Activated T-helper 2 cell treated with anti-CD3 and anti-CD28 coated beads, Interferon-gamma antibody, Interleukin-2, Interleukin-4, amounts not matched to agents 10 μg/mL and 5 μg/mL and 100 μg/mL, durations not matched to agents 14 hours and 24 hours and 36 hours (primary cell): ENCODE measurements around the gene TAF11L12. TPM values are rescaled to one million over a fixed set of nuclear protein-coding genes. Genes with fewer than 3 reads are reported as not detected.
"Not testable (repeated sequence)": the region's sequence is repeated elsewhere in the genome, so short reads cannot be mapped to it uniquely, and the experiment has no call there.

Experiments
- DNase-seq: peaks from one replicate; pipeline ENCODE4 v3.0.0; 2021; ENCODE audit warnings: low spot score
- H3K27ac Mint-ChIP-seq: one replicate; pipeline ENCODE4 v1.8.0; 2021; ENCODE audit warnings: mixed read lengths
- H3K27me3 Mint-ChIP-seq: one replicate; pipeline ENCODE4 v1.8.0; 2021; ENCODE audit warnings: low read depth, mixed read lengths
- H3K36me3 Mint-ChIP-seq: one replicate; pipeline ENCODE4 v1.8.0; 2021; ENCODE audit warnings: low read depth, mixed read lengths
- H3K4me1 Mint-ChIP-seq: one replicate; pipeline ENCODE4 v1.8.0; 2021; ENCODE audit warnings: low read depth, mixed read lengths
- H3K4me3 Mint-ChIP-seq: one replicate; pipeline ENCODE4 v1.8.0; 2021; ENCODE audit warnings: low read depth, mild to moderate bottlenecking, moderate library complexity, mixed read lengths
- H3K9me3 Mint-ChIP-seq: one replicate; pipeline ENCODE4 v1.8.0; 2021; ENCODE audit warnings: mixed read lengths
- intact Hi-C: fragments of 100-400 bp; cut with micrococcal nuclease; formaldehyde crosslinking; loops from one replicate; pipeline ENCODE4 v1.15.1; 2023
- total RNA-seq: library from RNA; stranded (reverse); gene quantifications from 2 replicates; pipeline ENCODE4 v1.2.3, GENCODE V29; 2022

TAF11L12 gene
- total RNA-seq, result not detected in 2 replicates

- intact Hi-C loops, H3K36me3 Mint-ChIP-seq, H3K27ac Mint-ChIP-seq, H3K27me3 Mint-ChIP-seq, H3K4me3 Mint-ChIP-seq, H3K4me1 Mint-ChIP-seq, DNase-seq: not testable (repeated sequence)
- H3K9me3 Mint-ChIP-seq, result peaks cover 42% of the 10 kb centered on the region
Measured at GRCh38 chr5:17610092-17610491, at the start of gene TAF11L12. Gene TAF11L12 (plus strand): TSS chr5:17610392.

GRCh38 chr5:17585658-17586057 lies 24.5 kb upstream of the TAF11L12 start, which contains the start of gene TAF11L7:
Gene TAF11L7 (minus strand): TSS chr5:17585758.
- H3K36me3 Mint-ChIP-seq, H3K4me1 Mint-ChIP-seq, DNase-seq, H3K27me3 Mint-ChIP-seq, H3K4me3 Mint-ChIP-seq, H3K9me3 Mint-ChIP-seq, intact Hi-C loops, H3K27ac Mint-ChIP-seq: not testable (repeated sequence)

DNA sequence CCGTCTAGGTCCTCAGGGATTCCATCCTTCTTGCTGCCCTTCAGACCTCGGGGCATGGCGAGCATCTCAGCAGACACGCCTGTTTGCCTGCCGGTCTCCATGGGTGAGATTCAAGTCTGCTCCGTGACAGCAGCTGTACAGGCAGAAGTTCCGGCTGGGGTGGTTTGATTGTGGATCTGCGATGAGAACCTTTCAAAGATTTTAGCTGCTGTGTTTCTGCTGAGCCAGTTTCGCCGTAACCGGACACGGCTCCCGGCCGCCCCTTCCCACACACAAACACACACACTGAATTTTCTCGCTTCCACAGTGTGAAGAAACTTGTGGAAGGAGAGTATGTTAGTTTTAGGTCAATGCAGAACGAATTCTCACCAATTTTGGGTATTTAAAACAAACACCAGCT lies 19.3 kb upstream of the TAF11L12 start, which contains the start of gene TAF11L8:
TAF11L8 (minus strand) TSS at position 101 of the 400 bp plus-strand sequence.
- intact Hi-C loops, H3K27ac Mint-ChIP-seq, H3K36me3 Mint-ChIP-seq, H3K27me3 Mint-ChIP-seq, DNase-seq, H3K4me1 Mint-ChIP-seq, H3K9me3 Mint-ChIP-seq, H3K4me3 Mint-ChIP-seq: not testable (repeated sequence)

DNA sequence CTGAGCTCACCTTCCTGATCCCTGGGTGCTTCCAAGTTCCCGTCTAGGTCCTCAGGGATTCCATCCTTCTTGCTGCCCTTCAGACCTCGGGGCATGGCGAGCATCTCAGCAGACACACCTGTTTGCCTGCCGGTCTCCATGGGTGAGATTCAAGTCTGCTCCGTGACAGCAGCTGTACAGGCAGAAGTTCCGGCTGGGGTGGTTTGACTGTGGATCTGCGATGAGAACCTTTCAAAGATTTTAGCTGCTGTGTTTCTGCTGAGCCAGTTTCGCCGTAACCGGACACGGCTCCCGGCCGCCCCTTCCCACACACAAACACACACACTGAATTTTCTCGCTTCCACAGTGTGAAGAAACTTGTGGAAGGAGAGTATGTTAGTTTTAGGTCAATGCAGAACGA lies 15.9 kb upstream of the TAF11L12 start, which contains the start of gene TAF11L9:
TAF11L9 (minus strand) TSS at position 140 of the 400 bp plus-strand sequence.
- H3K27me3 Mint-ChIP-seq, H3K36me3 Mint-ChIP-seq, intact Hi-C loops, H3K4me1 Mint-ChIP-seq, DNase-seq, H3K9me3 Mint-ChIP-seq, H3K4me3 Mint-ChIP-seq, H3K27ac Mint-ChIP-seq: not testable (repeated sequence)

DNA sequence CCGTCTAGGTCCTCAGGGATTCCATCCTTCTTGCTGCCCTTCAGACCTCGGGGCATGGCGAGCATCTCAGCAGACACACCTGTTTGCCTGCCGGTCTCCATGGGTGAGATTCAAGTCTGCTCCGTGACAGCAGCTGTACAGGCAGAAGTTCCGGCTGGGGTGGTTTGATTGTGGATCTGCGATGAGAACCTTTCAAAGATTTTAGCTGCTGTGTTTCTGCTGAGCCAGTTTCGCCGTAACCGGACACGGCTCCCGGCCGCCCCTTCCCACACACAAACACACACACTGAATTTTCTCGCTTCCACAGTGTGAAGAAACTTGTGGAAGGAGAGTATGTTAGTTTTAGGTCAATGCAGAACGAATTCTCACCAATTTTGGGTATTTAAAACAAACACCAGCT lies 12.5 kb upstream of the TAF11L12 start, which contains the start of gene TAF11L10:
TAF11L10 (minus strand) TSS at position 101 of the 400 bp plus-strand sequence.
- H3K36me3 Mint-ChIP-seq, intact Hi-C loops, H3K27ac Mint-ChIP-seq, H3K27me3 Mint-ChIP-seq, H3K4me1 Mint-ChIP-seq, H3K4me3 Mint-ChIP-seq, DNase-seq: not testable (repeated sequence)
- H3K9me3 Mint-ChIP-seq, result peaks cover 18% of the 10 kb centered on the region

- H3K9me3 Mint-ChIP-seq, result peaks cover 49% of the 10 kb centered on the region
- H3K27ac Mint-ChIP-seq, H3K4me3 Mint-ChIP-seq, H3K4me1 Mint-ChIP-seq, H3K27me3 Mint-ChIP-seq, DNase-seq, H3K36me3 Mint-ChIP-seq, intact Hi-C loops: not testable (repeated sequence)
Measured at GRCh38 chr5:17603880-17604279, 6.3 kb upstream of the TAF11L12 start, which contains the start of gene TAF11L11. Gene TAF11L11 (plus strand): TSS chr5:17604183.

- no peaks in the 10 kb centered on the region for H3K4me1 Mint-ChIP-seq
- H3K36me3 Mint-ChIP-seq, result no peaks in the 10 kb centered on the region
- intact Hi-C loops, result no loop called here
- no peak overlapping the region for H3K4me3 Mint-ChIP-seq
- no peak overlapping the region for H3K27ac Mint-ChIP-seq
- H3K27me3 Mint-ChIP-seq, result no peaks in the 10 kb centered on the region
- no peak for DNase-seq
- peaks cover 43% of the 10 kb centered on the region for H3K9me3 Mint-ChIP-seq
Measured at GRCh38 chr5:17604951-17605350, 5.2 kb upstream of the TAF11L12 start.

- peaks cover 46% of the 10 kb centered on the region for H3K9me3 Mint-ChIP-seq
- not testable (repeated sequence) for H3K27ac Mint-ChIP-seq
Measured at GRCh38 chr5:17607461-17607860, 2.7 kb upstream of the TAF11L12 start.

GRCh38 chr5:17614872-17615605 lies 4.8 kb downstream of the TAF11L12 start:
- Mint-ChIP-seq H3K9me3 (peaks cover 33% of the 10 kb centered on the region), H3K4me1 (no peaks in the 10 kb centered on the region), H3K4me3 (no peak overlapping the region), H3K27ac (no peak overlapping the region), H3K27me3 (no peaks in the 10 kb centered on the region), H3K36me3 (no peaks in the 10 kb centered on the region)
- DNase-seq, result no peak
- intact Hi-C loops, result no loop called here

More at GRCh38 chr5:17607461-17607860, 2.7 kb upstream of the TAF11L12 start:
- DNase-seq, H3K36me3 Mint-ChIP-seq, H3K4me1 Mint-ChIP-seq, H3K27me3 Mint-ChIP-seq, H3K4me3 Mint-ChIP-seq, intact Hi-C loops: not testable (repeated sequence)

DNA sequence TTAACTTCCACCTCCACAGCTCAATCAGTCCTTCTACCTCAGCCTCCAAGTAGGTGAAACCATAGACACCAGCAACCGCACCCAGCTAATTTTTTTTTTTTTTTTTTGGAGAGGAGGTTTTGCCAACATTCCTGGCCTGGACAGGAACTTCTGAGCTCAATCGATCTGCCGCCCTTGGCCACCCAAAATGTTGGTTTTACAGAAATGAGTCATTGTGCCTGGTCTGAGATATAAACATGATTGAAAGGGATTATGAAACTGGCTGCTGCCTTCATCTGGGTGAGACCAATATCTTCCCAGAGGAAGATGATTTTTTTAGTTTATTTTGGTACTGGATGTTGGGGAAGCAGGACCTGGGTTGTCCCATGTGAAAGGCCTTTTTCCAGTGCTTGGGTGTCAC lies 9.2 kb downstream of the TAF11L12 start:
- H3K36me3 Mint-ChIP-seq, result no peaks in the 10 kb centered on the region
- intact Hi-C loops, result no loop called here
- H3K27ac Mint-ChIP-seq, result no peak overlapping the region
- H3K9me3 Mint-ChIP-seq, result peaks cover 29% of the 10 kb centered on the region
- H3K4me3 Mint-ChIP-seq, result no peak overlapping the region
- no peak for DNase-seq
- H3K27me3 Mint-ChIP-seq, result no peaks in the 10 kb centered on the region
- H3K4me1 Mint-ChIP-seq, result no peaks in the 10 kb centered on the region

- Mint-ChIP-seq H3K27me3 (no peaks in the 10 kb centered on the region), H3K4me1 (no peaks in the 10 kb centered on the region), H3K27ac (no peak overlapping the region), H3K36me3 (no peaks in the 10 kb centered on the region), H3K4me3 (no peak overlapping the region), H3K9me3 (peaks cover 29% of the 10 kb centered on the region)
- intact Hi-C loops, result no loop called here
- no peak for DNase-seq
Measured at GRCh38 chr5:17620627-17621026, 10.4 kb downstream of the TAF11L12 start.

DNA sequence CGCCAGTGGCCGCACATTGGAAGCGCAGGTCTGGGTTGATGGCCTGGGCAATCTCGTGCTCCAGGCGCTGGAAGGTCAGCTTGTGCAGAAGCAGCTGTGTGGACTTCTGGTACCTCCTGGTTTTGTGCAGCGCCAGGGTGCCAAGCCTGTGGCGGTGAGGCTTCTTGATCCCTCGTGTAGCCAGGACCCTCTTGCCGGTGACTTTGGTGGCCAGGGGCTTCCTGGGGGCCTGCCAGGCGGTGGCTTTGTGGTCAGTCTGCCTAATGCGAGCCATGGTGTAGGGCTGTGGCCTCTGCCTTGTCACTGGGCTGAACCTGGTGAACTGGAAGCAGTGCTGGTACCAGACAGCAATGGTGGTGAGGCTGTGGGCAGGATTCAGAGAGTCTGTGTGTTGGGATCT lies 15.5 kb downstream of the TAF11L12 start:
- Mint-ChIP-seq H3K27me3 (no peaks in the 10 kb centered on the region), H3K4me1 (no peaks in the 10 kb centered on the region), H3K4me3 (no peak overlapping the region), H3K36me3 (no peaks in the 10 kb centered on the region), H3K27ac (no peak overlapping the region), H3K9me3 (peaks cover 17% of the 10 kb centered on the region)
- DNase-seq, result no peak
- intact Hi-C loops, result no loop called here

DNA sequence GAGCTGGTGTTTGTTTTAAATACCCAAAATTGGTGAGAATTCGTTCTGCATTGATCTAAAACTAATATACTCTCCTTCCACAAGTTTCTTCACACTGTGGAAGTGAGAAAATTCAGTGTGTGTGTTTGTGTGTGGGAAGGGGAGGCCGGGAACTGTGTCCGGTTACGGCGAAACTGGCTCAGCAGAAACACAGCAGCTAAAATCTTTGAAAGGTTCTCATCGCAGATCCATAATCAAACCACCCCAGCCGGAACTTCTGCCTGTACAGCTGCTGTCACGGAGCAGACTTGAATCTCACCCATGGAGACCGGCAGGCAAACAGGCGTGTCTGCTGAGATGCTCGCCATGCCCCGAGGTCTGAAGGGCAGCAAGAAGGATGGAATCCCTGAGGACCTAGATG lies 21.6 kb downstream of the TAF11L12 start, which contains the start of gene TAF11L13:
TAF11L13 (plus strand) TSS at position 301 of the 400 bp plus-strand sequence.
- peaks cover 33% of the 10 kb centered on the region for H3K9me3 Mint-ChIP-seq
- H3K27me3 Mint-ChIP-seq, intact Hi-C loops, H3K27ac Mint-ChIP-seq, H3K36me3 Mint-ChIP-seq, H3K4me1 Mint-ChIP-seq, DNase-seq, H3K4me3 Mint-ChIP-seq: not testable (repeated sequence)
